Mammary microvascular endothelial cell (primary cell): ENCODE measurements around the gene DGKD. TPM values are rescaled to one million over a fixed set of nuclear protein-coding genes. Genes with fewer than 3 reads are reported as not detected.

Experiments used
- total RNA-seq: library from RNA; depleted of rRNA; stranded (reverse); fragments of >200 nt; gene quantifications from 2 replicates; pipeline ENCODE4 v1.2.3, GENCODE V29; 2015

DGKD gene
- total RNA-seq: 16.0 and 16.2 TPM in 2 replicates

GRCh38 chr2:233353769-233354499, at the start of gene DGKD:
Gene DGKD (plus strand): TSS chr2:233354494. CDS start chr2:233354519, 25 bp downstream.

GRCh38 chr2:233307565-233307964, 46.7 kb upstream of the DGKD start, which contains the start of gene SAG:
Gene SAG (plus strand): TSS chr2:233307816. CDS start chr2:233309190, 1,374 bp downstream.

Other genes starting within 250 kb of the DGKD start
- gene ATG16L1, start 102.8 kb upstream of the DGKD start, total RNA-seq: 24.0 and 30.2 TPM in 2 replicates
- not detected in 2 replicates for gene SAG, start 46.7 kb upstream of the DGKD start, total RNA-seq
- gene USP40, start 212.3 kb downstream of the DGKD start, total RNA-seq: 22.6 and 27.0 TPM in 2 replicates